ENCODE data around the gene PRAF2. TPM values are rescaled to one million over a fixed set of nuclear protein-coding genes. Genes with fewer than 3 reads are reported as not detected.

PRAF2 gene
- total RNA-seq, 1 donor from 2014 or later, result 4.7 TPM

GRCh38 chrX:49106296-49106695 lies 32.5 kb upstream of the PRAF2 start:
- Histone ChIP-seq H3K9me3 (ENCODE audit: control insufficient read depth in 3 of 3, low read length in 3 of 3) (no peaks in the 10 kb centered on the region), H3K27ac (ENCODE audit: low read depth, low read length) (no peak overlapping the region), H3K4me1 (ENCODE audit: control insufficient read depth in 3 of 3, insufficient read depth in 3 of 3, low read length in 3 of 3) (peaks cover 0 to 3% (median 0%) of the 10 kb centered on the region in 3 donors), H3K4me3 (ENCODE audit: low read length in 3 of 3) (no peak overlapping the region), H3K27me3 (ENCODE audit: control insufficient read depth in 3 of 3, insufficient read depth in 3 of 3, low read length in 3 of 3) (no peaks in the 10 kb centered on the region), H3K36me3 (ENCODE audit: control insufficient read depth in 3 of 3, insufficient read depth in 3 of 3, low read length in 3 of 3) (peaks cover 6 to 7% (median 6%) of the 10 kb centered on the region in 3 donors), H3K9ac (ENCODE audit: low read depth in 1 of 3, low read length in 3 of 3) (no peak overlapping the region)

GRCh38 chrX:49103637-49104036 lies 29.8 kb upstream of the PRAF2 start:
- no peak overlapping the region for H3K27ac ChIP-seq (ENCODE audit: low read depth, low read length)
- H3K4me3 ChIP-seq (ENCODE audit: low read length in 3 of 3), result no peak overlapping the region
- H3K36me3 ChIP-seq (ENCODE audit: control insufficient read depth in 3 of 3, insufficient read depth in 3 of 3, low read length in 3 of 3), result no peaks in the 10 kb centered on the region
- H3K9ac ChIP-seq (ENCODE audit: low read depth in 1 of 3, low read length in 3 of 3), result no peak overlapping the region
- peaks cover 0 to 6% (median 6%) of the 10 kb centered on the region in 3 donors for H3K4me1 ChIP-seq (ENCODE audit: control insufficient read depth in 3 of 3, insufficient read depth in 3 of 3, low read length in 3 of 3)
- no peaks in the 10 kb centered on the region for H3K9me3 ChIP-seq (ENCODE audit: control insufficient read depth in 3 of 3, low read length in 3 of 3)
- H3K27me3 ChIP-seq (ENCODE audit: control insufficient read depth in 3 of 3, insufficient read depth in 3 of 3, low read length in 3 of 3), result no peaks in the 10 kb centered on the region

DNA sequence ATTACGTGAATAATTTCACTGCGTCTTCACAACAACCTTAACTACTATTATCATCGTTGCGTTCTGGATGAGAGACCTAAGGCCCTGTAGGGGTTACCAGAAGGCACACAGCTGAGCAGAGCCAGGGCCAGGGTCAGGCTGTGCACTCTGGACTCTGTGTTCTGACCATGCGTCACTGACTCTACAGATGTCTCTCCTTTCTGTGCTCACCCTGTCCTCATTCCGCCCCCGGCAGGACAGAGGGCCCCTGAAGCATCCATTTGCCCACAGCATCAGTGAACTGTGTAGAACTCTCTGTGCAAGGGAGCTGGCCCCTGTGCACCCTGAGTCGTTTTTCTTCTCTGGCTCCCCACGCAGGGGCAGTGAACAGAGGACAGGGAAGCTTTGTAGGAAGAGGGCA lies 28.4 kb upstream of the PRAF2 start:
- Histone ChIP-seq H3K4me3 (ENCODE audit: low read length in 3 of 3) (no peak overlapping the region), H3K27ac (ENCODE audit: low read depth, low read length) (no peak overlapping the region), H3K9ac (ENCODE audit: low read depth in 1 of 3, low read length in 3 of 3) (no peak overlapping the region), H3K4me1 (ENCODE audit: control insufficient read depth in 3 of 3, insufficient read depth in 3 of 3, low read length in 3 of 3) (peaks cover 0 to 6% (median 6%) of the 10 kb centered on the region in 3 donors), H3K27me3 (ENCODE audit: control insufficient read depth in 3 of 3, insufficient read depth in 3 of 3, low read length in 3 of 3) (no peaks in the 10 kb centered on the region), H3K36me3 (ENCODE audit: control insufficient read depth in 3 of 3, insufficient read depth in 3 of 3, low read length in 3 of 3) (no peaks in the 10 kb centered on the region), H3K9me3 (ENCODE audit: control insufficient read depth in 3 of 3, low read length in 3 of 3) (no peaks in the 10 kb centered on the region)

- Histone ChIP-seq H3K9ac (ENCODE audit: low read depth in 1 of 3, low read length in 3 of 3) (peak overlapping the region; percentile 51 to 75 (median 74)), H3K27ac (ENCODE audit: low read depth, low read length) (peak overlapping the region; percentile 36), H3K4me3 (ENCODE audit: low read length in 3 of 3) (peak overlapping the region; percentile 78 to 93 (median 87))
Measured at GRCh38 chrX:49101629-49101984, 27.8 kb upstream of the PRAF2 start.

GRCh38 chrX:49100704-49101628 lies 27.2 kb upstream of the PRAF2 start:
- Histone ChIP-seq H3K4me3 (ENCODE audit: low read length in 3 of 3) (peak overlapping the region; percentile 78 to 93 (median 87)), H3K36me3 (ENCODE audit: control insufficient read depth in 3 of 3, insufficient read depth in 3 of 3, low read length in 3 of 3) (no peaks in the 10 kb centered on the region), H3K4me1 (ENCODE audit: control insufficient read depth in 3 of 3, insufficient read depth in 3 of 3, low read length in 3 of 3) (peaks cover 0 to 6% (median 6%) of the 10 kb centered on the region in 3 donors), H3K27ac (ENCODE audit: low read depth, low read length) (peak overlapping the region; percentile 55), H3K9me3 (ENCODE audit: control insufficient read depth in 3 of 3, low read length in 3 of 3) (no peaks in the 10 kb centered on the region), H3K9ac (ENCODE audit: low read depth in 1 of 3, low read length in 3 of 3) (peak overlapping the region; percentile 75 to 88 (median 87)), H3K27me3 (ENCODE audit: control insufficient read depth in 3 of 3, insufficient read depth in 3 of 3, low read length in 3 of 3) (no peaks in the 10 kb centered on the region)

More at GRCh38 chrX:49101629-49101984, 27.8 kb upstream of the PRAF2 start:
- Histone ChIP-seq H3K27me3 (ENCODE audit: control insufficient read depth in 3 of 3, insufficient read depth in 3 of 3, low read length in 3 of 3) (no peaks in the 10 kb centered on the region), H3K4me1 (ENCODE audit: control insufficient read depth in 3 of 3, insufficient read depth in 3 of 3, low read length in 3 of 3) (peaks cover 0 to 6% (median 6%) of the 10 kb centered on the region in 3 donors), H3K9me3 (ENCODE audit: control insufficient read depth in 3 of 3, low read length in 3 of 3) (no peaks in the 10 kb centered on the region), H3K36me3 (ENCODE audit: control insufficient read depth in 3 of 3, insufficient read depth in 3 of 3, low read length in 3 of 3) (no peaks in the 10 kb centered on the region)

GRCh38 chrX:49096419-49096818 lies 22.6 kb upstream of the PRAF2 start:
- Histone ChIP-seq H3K4me1 (ENCODE audit: control insufficient read depth in 3 of 3, insufficient read depth in 3 of 3, low read length in 3 of 3) (peaks cover 0 to 6% (median 4%) of the 10 kb centered on the region in 3 donors), H3K36me3 (ENCODE audit: control insufficient read depth in 3 of 3, insufficient read depth in 3 of 3, low read length in 3 of 3) (no peaks in the 10 kb centered on the region), H3K9me3 (ENCODE audit: control insufficient read depth in 3 of 3, low read length in 3 of 3) (no peaks in the 10 kb centered on the region), H3K4me3 (ENCODE audit: low read length in 3 of 3) (no peak overlapping the region), H3K27ac (ENCODE audit: low read depth, low read length) (no peak overlapping the region), H3K27me3 (ENCODE audit: control insufficient read depth in 3 of 3, insufficient read depth in 3 of 3, low read length in 3 of 3) (no peaks in the 10 kb centered on the region), H3K9ac (ENCODE audit: low read depth in 1 of 3, low read length in 3 of 3) (no peak overlapping the region)

DNA sequence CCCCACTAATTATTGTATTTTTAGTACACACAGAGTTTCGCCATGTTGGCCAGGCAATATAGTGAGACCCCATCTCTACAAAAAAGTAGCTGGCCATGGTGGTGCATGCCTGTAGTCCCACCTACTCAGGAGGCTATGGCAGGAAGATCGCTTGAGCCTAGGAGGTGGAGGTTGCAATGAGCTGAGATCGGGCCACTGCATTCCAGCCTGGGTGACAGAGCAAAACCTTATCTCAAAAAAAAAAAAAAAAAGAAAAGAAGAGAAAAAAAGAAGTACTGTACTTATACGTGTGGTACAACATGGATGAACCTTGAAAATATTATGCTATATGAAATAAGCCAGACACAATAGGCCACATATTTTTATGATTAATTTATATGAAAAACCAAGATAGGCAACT lies 15.8 kb upstream of the PRAF2 start:
- Histone ChIP-seq H3K27ac (ENCODE audit: low read depth, low read length) (no peak overlapping the region), H3K9ac (ENCODE audit: low read depth in 1 of 3, low read length in 3 of 3) (no peak overlapping the region), H3K36me3 (ENCODE audit: control insufficient read depth in 3 of 3, insufficient read depth in 3 of 3, low read length in 3 of 3) (no peaks in the 10 kb centered on the region), H3K4me1 (ENCODE audit: control insufficient read depth in 3 of 3, insufficient read depth in 3 of 3, low read length in 3 of 3) (no peaks in the 10 kb centered on the region), H3K9me3 (ENCODE audit: control insufficient read depth in 3 of 3, low read length in 3 of 3) (no peaks in the 10 kb centered on the region), H3K27me3 (ENCODE audit: control insufficient read depth in 3 of 3, insufficient read depth in 3 of 3, low read length in 3 of 3) (no peaks in the 10 kb centered on the region), H3K4me3 (ENCODE audit: low read length in 3 of 3) (no peak overlapping the region)

- Histone ChIP-seq H3K4me1 (ENCODE audit: control insufficient read depth in 3 of 3, insufficient read depth in 3 of 3, low read length in 3 of 3) (peaks cover 6 to 14% (median 7%) of the 10 kb centered on the region in 3 donors), H3K9me3 (ENCODE audit: control insufficient read depth in 3 of 3, low read length in 3 of 3) (no peaks in the 10 kb centered on the region), H3K27me3 (ENCODE audit: control insufficient read depth in 3 of 3, insufficient read depth in 3 of 3, low read length in 3 of 3) (no peaks in the 10 kb centered on the region), H3K4me3 (ENCODE audit: low read length in 3 of 3) (no peak overlapping the region), H3K9ac (ENCODE audit: low read depth in 1 of 3, low read length in 3 of 3) (no peak overlapping the region), H3K36me3 (ENCODE audit: control insufficient read depth in 3 of 3, insufficient read depth in 3 of 3, low read length in 3 of 3) (peaks cover 0 to 6% (median 2%) of the 10 kb centered on the region in 3 donors), H3K27ac (ENCODE audit: low read depth, low read length) (no peak overlapping the region)
Measured at GRCh38 chrX:49082271-49082871, 8.6 kb upstream of the PRAF2 start.

GRCh38 chrX:49079489-49080428 lies 6.0 kb upstream of the PRAF2 start, which contains the start of gene WDR45:
Gene WDR45, minus strand, starts transcription at chrX:49079887. Its CDS starts 1,792 bp downstream, at chrX:49078095.
- Histone ChIP-seq H3K4me3 (ENCODE audit: low read length in 3 of 3) (peak within 1 kb of the TSS; percentile 81), H3K9ac (ENCODE audit: low read depth in 1 of 3, low read length in 3 of 3) (peak within 1 kb of the TSS; percentile 92 to 93 (median 92)), H3K36me3 (ENCODE audit: control insufficient read depth in 3 of 3, insufficient read depth in 3 of 3, low read length in 3 of 3) (peaks cover 14 to 24% (median 22%) of the 10 kb centered on the region in 3 donors), H3K4me1 (ENCODE audit: control insufficient read depth in 3 of 3, insufficient read depth in 3 of 3, low read length in 3 of 3) (peaks cover 8 to 17% (median 10%) of the 10 kb centered on the region in 3 donors), H3K27ac (ENCODE audit: low read depth, low read length) (peak within 1 kb of the TSS; percentile 97), H3K9me3 (ENCODE audit: control insufficient read depth in 3 of 3, low read length in 3 of 3) (no peaks in the 10 kb centered on the region), H3K27me3 (ENCODE audit: control insufficient read depth in 3 of 3, insufficient read depth in 3 of 3, low read length in 3 of 3) (no peaks in the 10 kb centered on the region)

Data from skeletal muscle tissue (tissue), 4 donors.